A204.1 (cell line): ENCODE data around the gene AK1.

ENCODE experiments used
- FAIRE-seq: peaks from 2 replicates; lab custom pipeline; 2012; peaks lifted over from hg19 to GRCh38; lab: Jason Lieb, UNC

Gene AK1

GRCh38 chr9:127908660-127908926 lies 31.1 kb upstream of the AK1 start:
- FAIRE-seq = no peak

- FAIRE-seq = no peak
Observed at GRCh38 chr9:127907867-127908659, 30.6 kb upstream of the AK1 start.

- FAIRE-seq = no peak
Observed at GRCh38 chr9:127905788-127906191, 28.3 kb upstream of the AK1 start.

- FAIRE-seq = no peak
Observed at GRCh38 chr9:127905004-127905728, 27.7 kb upstream of the AK1 start.

- no peak for FAIRE-seq
Observed at GRCh38 chr9:127904561-127905003, 27.1 kb upstream of the AK1 start.

- no peak for FAIRE-seq
Observed at GRCh38 chr9:127903557-127904475, 26.3 kb upstream of the AK1 start.

- FAIRE-seq = no peak
Observed at GRCh38 chr9:127899128-127899943, 21.9 kb upstream of the AK1 start, which contains the start of gene ST6GALNAC6. TSS of gene ST6GALNAC6 (minus strand) at chr9:127899603. CDS start at chr9:127897981, 1,622 bp downstream.

- no peak for FAIRE-seq
Observed at GRCh38 chr9:127898433-127899127, 21.1 kb upstream of the AK1 start.

GRCh38 chr9:127897193-127897692 lies 19.8 kb upstream of the AK1 start:
- FAIRE-seq = no peak

GRCh38 chr9:127896395-127897192 lies 19.1 kb upstream of the AK1 start:
- FAIRE-seq = no peak

GRCh38 chr9:127895811-127896210 lies 18.3 kb upstream of the AK1 start:
- FAIRE-seq = no peak

GRCh38 chr9:127893392-127893791 lies 15.9 kb upstream of the AK1 start:
- FAIRE-seq = no peak

- no peak for FAIRE-seq
Observed at GRCh38 chr9:127892831-127893230, 15.4 kb upstream of the AK1 start.

- FAIRE-seq = no peak
Observed at GRCh38 chr9:127890053-127890452, 12.6 kb upstream of the AK1 start.

GRCh38 chr9:127887792-127888191 lies 10.3 kb upstream of the AK1 start:
- FAIRE-seq = no peak

GRCh38 chr9:127886401-127886972 lies 9.0 kb upstream of the AK1 start:
- no peak for FAIRE-seq

GRCh38 chr9:127885508-127886281 lies 8.2 kb upstream of the AK1 start:
- FAIRE-seq = no peak

GRCh38 chr9:127884976-127885490 lies 7.6 kb upstream of the AK1 start:
- FAIRE-seq = no peak

- FAIRE-seq = no peak
Observed at GRCh38 chr9:127884427-127884911, 7.0 kb upstream of the AK1 start.
